SJSA1 (cell line): Measurements from ENCODE around the gene CDH23. TPM values are rescaled to one million over a fixed set of nuclear protein-coding genes. Genes with fewer than 3 reads are reported as not detected.

Experiments
- DNase-seq, 2 experiments: peaks; one replicate each; pipeline ENCODE4 v3.0.0-alpha.2; 2015 to 2020; ENCODE audit warnings: low spot score in 2 of 2, low read depth in 1 of 2
- H3K27ac ChIP-seq: fragments of 250-450 bp; sonication (Bioruptor Pico); 2 replicates; pipeline ENCODE4 v1.5.1; 2020; ENCODE audit warnings: mild to moderate bottlenecking, moderate library complexity
- H3K27me3 ChIP-seq: fragments of 250-450 bp; sonication (Bioruptor Pico); replicated peaks from 2 replicates; pipeline ENCODE4 v1.5.1; 2020; ENCODE audit warnings: mild to moderate bottlenecking, moderate library complexity
- H3K36me3 ChIP-seq: fragments of 250-450 bp; sonication (Bioruptor Pico); 2 replicates; pipeline ENCODE4 v1.5.1; 2020; ENCODE audit warnings: mild to moderate bottlenecking
- H3K4me1 ChIP-seq: fragments of 250-450 bp; sonication (Bioruptor Pico); replicated peaks from 2 replicates; pipeline ENCODE4 v1.6.1; 2021; ENCODE audit warnings: mild to moderate bottlenecking
- H3K4me3 ChIP-seq: fragments of 250-450 bp; sonication (Bioruptor Pico); 2 replicates; pipeline ENCODE4 v1.5.1; 2020; ENCODE audit warnings: mild to moderate bottlenecking
- H3K9me3 ChIP-seq: fragments of 250-450 bp; sonication (Bioruptor Pico); replicated peaks from 2 replicates; pipeline ENCODE4 v1.5.1; 2020; ENCODE audit warnings: mild to moderate bottlenecking
- total RNA-seq: library from RNA; depleted of rRNA; stranded (reverse); fragments of >200 nt; shearing (Covaris generic); gene quantifications from 2 replicates; pipeline ENCODE4 v1.2.3, GENCODE V29; 2014

Gene CDH23
- total RNA-seq, 1 experiment from 2014 or later: 0.37 TPM

GRCh38 chr10:71840177-71840957 is 443.6 kb downstream of the CDH23 start:
- Histone ChIP-seq H3K4me3 (no peak overlapping the region), H3K36me3 (0 out of 2 replicates have a peak, but pooled peaks cover 2% of the 10 kb centered on the region), H3K9me3 (no peaks in the 10 kb centered on the region), H3K27ac (no peak overlapping the region), H3K27me3 (no peaks in the 10 kb centered on the region), H3K4me1 (peaks cover 51% of the 10 kb centered on the region)
- DNase-seq: peak; percentile 71 to 92

DNA sequence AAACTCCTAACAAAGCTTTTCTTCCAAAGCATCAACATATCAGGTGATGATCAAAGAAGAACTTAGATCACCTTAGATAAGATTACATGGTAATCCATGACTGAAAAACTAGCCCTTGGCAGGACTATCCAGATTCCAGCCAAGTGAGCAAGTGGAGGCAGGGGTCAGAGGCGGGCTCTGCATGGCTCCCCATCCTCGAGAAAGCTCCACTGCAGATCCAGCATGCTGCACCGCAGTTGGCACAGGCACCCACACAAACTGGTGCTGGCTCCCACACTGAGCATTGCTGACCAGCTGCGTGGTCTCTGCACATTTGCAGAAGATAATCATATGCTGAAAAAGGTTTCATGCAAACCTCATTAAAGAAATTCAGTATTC is 444.2 kb downstream of the CDH23 start:
- Histone ChIP-seq H3K27me3 (no peaks in the 10 kb centered on the region), H3K4me1 (peaks cover 45% of the 10 kb centered on the region), H3K36me3 (0 out of 2 replicates have a peak, but pooled peaks cover 2% of the 10 kb centered on the region), H3K4me3 (no peak overlapping the region), H3K27ac (no peak overlapping the region), H3K9me3 (no peaks in the 10 kb centered on the region)
- no peak for DNase-seq

DNA sequence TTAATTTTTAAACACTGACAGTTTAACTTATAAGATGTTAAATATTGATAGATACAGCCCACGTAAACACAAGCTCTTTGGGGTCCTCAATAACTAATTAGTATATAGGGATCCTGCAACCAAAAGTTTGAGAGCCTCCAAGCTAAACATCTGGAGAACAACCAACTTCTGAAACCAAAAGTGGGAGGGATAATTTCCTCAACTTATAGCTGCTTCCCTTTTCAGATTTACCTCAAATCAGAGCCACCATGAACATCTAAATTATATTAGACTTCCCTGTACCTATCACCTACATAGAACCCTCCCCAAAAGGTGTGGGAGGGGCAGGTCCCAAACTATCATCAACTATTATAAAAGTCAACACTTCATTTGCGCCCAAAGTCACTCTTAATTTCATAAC is 445.7 kb downstream of the CDH23 start:
- Histone ChIP-seq H3K36me3 (0 out of 2 replicates have a peak, but pooled peaks cover 2% of the 10 kb centered on the region), H3K4me1 (peaks cover 30% of the 10 kb centered on the region), H3K27ac (no peak overlapping the region), H3K4me3 (no peak overlapping the region), H3K27me3 (no peaks in the 10 kb centered on the region), H3K9me3 (no peaks in the 10 kb centered on the region)
- DNase-seq: no peak

DNA sequence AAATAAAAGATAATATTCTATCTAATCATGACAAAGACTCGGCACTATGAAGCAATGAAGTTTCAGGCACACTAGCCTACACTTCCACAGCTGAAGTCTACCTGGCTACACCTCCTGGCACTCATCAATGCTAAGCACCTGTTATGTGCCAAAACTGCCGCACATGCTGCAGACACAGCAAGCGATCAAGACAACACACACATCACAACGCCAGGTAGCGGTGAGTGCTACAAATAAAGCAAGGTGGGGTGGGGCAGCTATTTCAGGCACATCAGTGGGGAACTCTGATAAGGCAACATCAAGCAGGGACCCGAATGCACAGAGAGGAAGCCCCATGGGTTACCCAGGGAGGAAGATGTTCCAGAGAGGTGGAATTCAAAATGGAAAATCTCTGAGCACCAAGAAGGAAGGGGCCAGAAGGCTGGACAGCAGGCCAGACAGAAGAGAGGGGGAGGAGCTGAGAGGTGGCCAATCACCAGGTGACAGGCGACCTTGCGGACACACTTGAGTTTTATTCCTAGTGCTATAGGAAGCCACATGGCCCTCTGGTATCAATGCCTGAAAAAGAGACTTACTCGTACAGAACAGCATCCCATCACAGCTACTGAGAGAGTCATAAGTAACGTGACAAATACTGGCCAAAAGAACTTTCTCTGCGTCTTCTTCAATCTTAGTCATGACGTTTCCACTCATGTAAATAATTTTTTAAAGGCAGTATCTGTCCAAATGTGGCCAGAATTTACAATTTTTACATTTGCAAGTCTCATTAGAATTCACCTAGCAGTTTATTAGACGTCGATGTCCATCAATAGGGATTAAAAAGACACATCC is 446.4 kb downstream of the CDH23 start:
- H3K4me3 ChIP-seq: no peak overlapping the region
- no peak for DNase-seq
- H3K27ac ChIP-seq: no peak overlapping the region
- H3K9me3 ChIP-seq: no peaks in the 10 kb centered on the region
- H3K27me3 ChIP-seq: no peaks in the 10 kb centered on the region
- H3K4me1 ChIP-seq: peaks cover 24% of the 10 kb centered on the region
- H3K36me3 ChIP-seq: 0 out of 2 replicates have a peak, but pooled peaks cover under 1% of the 10 kb centered on the region

DNA sequence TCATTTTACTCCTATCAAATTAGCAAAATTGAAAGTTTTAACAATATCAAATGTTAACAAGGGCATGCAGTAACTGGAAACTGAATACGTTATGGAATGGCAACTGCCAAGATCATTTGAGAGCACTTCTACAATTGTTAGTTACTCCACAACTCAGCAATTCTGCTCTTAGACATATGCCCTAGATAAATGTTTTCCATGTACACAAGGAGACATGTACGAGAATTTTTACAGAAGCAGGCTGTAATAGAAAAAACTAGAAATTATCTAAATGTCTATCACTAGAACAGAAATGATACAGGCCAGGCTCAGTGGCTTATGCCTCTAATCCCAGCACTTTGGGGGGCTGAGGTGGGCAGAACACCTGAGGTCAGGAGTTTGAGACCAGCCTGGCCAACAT is 447.4 kb downstream of the CDH23 start:
- H3K36me3 ChIP-seq: no peaks in the 10 kb centered on the region
- peaks cover 23% of the 10 kb centered on the region for H3K4me1 ChIP-seq
- no peak overlapping the region for H3K4me3 ChIP-seq
- no peak for DNase-seq
- no peaks in the 10 kb centered on the region for H3K9me3 ChIP-seq
- H3K27me3 ChIP-seq: no peaks in the 10 kb centered on the region
- H3K27ac ChIP-seq: no peak overlapping the region

DNA sequence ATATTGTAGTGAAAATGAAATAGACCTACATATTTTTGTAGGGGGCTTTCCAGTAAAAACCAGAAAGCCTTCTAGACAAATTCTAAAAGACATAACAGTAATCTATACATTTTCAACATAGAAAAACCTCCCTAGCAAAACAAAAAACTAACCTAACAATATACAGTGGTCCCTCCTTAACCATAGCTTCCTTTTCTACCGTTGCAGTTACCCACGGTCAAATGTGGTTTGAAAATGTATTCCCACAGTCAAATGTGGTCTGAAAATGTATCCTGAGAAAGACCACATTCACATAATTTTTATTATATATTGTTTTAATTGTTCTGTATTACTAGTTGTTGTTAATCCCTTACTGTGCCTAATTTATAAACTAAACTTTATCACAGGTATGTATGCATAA is 448.0 kb downstream of the CDH23 start:
- no peaks in the 10 kb centered on the region for H3K9me3 ChIP-seq
- no peak overlapping the region for H3K27ac ChIP-seq
- DNase-seq: no peak
- H3K36me3 ChIP-seq: no peaks in the 10 kb centered on the region
- H3K4me3 ChIP-seq: no peak overlapping the region
- H3K4me1 ChIP-seq: peaks cover 23% of the 10 kb centered on the region
- H3K27me3 ChIP-seq: no peaks in the 10 kb centered on the region

DNA sequence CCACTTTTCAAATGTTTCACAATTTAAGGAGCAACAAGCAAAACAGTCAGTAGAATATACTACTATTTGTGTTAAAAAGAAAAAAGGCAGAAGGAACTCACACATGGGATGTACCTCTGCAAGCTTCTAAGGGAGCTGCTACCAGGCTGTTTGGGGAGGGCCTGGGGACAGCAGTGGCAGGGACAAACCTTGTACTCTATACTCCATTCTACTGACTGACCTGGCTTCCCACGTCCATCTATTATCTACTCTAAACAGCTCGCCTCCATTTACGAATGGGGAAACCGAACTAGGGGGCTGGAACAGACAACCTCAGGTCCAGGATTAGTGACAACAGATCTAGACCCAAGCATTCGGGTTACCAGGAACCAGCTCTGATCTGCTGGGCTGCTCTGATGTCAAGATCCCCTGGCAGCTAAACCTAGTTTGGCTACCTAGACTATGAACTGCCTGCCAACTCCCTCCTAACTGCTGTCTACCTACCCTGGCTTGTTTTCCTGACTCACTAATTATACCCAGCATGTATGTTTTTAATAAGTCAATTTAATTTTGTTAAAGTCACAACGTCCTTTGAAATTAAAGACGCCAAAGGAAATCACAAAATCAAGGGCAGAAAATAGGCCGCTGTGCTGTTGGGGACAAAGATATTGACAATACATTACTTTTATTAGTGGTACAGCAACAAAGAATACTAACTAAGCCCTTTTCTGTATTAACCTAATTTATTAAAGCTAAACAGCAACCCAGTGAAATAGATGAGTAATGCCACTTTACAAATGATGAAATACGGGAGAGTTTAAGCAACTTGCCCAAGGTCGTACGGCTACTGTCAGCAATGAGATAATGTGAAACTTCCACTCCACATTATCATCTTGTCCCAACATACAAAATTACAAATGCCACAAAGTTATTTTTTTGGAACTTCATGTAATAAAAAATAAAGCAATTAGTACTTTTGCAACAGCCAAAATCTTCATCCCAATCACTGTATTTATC is 449.0 kb downstream of the CDH23 start:
- Histone ChIP-seq H3K9me3 (no peaks in the 10 kb centered on the region), H3K4me1 (peaks cover 23% of the 10 kb centered on the region)
- DNase-seq: no peak

GRCh38 chr10:71846816-71847215 is 450.1 kb downstream of the CDH23 start:
- peaks cover 4% of the 10 kb centered on the region for H3K36me3 ChIP-seq
- DNase-seq: no peak
- no peaks in the 10 kb centered on the region for H3K9me3 ChIP-seq
- no peak overlapping the region for H3K4me3 ChIP-seq
- H3K27ac ChIP-seq: no peak overlapping the region
- no peaks in the 10 kb centered on the region for H3K27me3 ChIP-seq
- peaks cover 27% of the 10 kb centered on the region for H3K4me1 ChIP-seq

More for the DNA sequence above, 449.0 kb downstream of the CDH23 start:
- H3K27ac ChIP-seq: no peak overlapping the region
- no peaks in the 10 kb centered on the region for H3K27me3 ChIP-seq
- H3K4me3 ChIP-seq: no peak overlapping the region
- peaks cover 1% of the 10 kb centered on the region for H3K36me3 ChIP-seq

GRCh38 chr10:71847418-71847817 is 450.7 kb downstream of the CDH23 start:
- H3K36me3 ChIP-seq: peaks cover 4% of the 10 kb centered on the region
- H3K4me3 ChIP-seq: no peak overlapping the region
- no peak overlapping the region for H3K27ac ChIP-seq
- H3K4me1 ChIP-seq: peaks cover 27% of the 10 kb centered on the region
- H3K27me3 ChIP-seq: no peaks in the 10 kb centered on the region
- no peak for DNase-seq
- H3K9me3 ChIP-seq: no peaks in the 10 kb centered on the region

DNA sequence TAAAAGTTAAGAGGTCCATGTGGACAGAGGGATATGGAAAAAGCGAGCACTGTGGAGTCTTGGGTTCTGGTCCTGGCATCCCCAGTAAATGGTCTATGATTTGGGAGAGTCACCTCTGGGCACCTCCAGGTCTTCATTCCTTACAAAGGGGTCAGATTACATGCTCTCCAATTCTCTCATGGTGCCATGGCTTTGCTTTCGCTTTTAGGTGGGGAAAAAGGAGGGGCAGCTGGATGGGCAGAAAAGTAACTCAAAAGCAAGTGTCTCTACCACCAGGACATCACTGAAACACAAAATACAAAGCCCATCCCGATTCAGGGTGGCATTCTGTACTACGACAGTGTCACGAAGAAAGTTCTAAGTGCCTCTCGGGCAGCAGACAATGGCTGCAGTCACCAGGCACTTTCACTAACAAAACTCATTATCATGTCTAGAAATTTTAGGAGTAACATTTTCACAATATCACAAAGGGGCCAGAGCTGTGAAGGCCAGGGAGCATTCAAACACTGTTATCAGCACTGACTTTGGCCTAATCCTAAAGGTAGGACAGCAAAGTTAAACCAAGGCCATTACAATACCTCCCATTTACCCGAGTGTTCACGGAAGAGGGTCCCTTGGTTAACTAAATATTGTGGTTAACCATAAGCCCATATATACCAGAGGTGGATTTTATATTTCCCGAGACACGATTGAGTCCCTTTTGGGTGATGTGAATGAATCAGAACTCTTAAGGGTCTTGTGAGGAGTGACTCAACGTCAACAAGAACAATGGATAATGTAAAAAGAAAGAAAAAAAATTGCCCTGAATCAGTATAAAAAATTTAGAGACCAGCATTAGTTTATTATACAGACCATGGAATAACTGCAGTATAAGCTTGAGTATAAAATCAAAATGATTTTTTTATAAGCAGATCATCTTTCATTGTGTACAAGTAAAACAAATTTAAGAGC is 451.9 kb downstream of the CDH23 start:
- Histone ChIP-seq H3K4me1 (peaks cover 27% of the 10 kb centered on the region), H3K36me3 (peaks cover 4% of the 10 kb centered on the region), H3K9me3 (no peaks in the 10 kb centered on the region), H3K27me3 (no peaks in the 10 kb centered on the region), H3K27ac (peak overlapping the region; percentile 30), H3K4me3 (no peak overlapping the region)
- peak in 1 of 2 experiments; percentile 61 for DNase-seq

GRCh38 chr10:71849461-71849908 is 452.8 kb downstream of the CDH23 start:
- no peaks in the 10 kb centered on the region for H3K9me3 ChIP-seq
- H3K36me3 ChIP-seq: peaks cover 4% of the 10 kb centered on the region
- no peak for DNase-seq
- no peak overlapping the region for H3K27ac ChIP-seq
- H3K4me1 ChIP-seq: peaks cover 27% of the 10 kb centered on the region
- H3K4me3 ChIP-seq: no peak overlapping the region
- no peaks in the 10 kb centered on the region for H3K27me3 ChIP-seq

DNA sequence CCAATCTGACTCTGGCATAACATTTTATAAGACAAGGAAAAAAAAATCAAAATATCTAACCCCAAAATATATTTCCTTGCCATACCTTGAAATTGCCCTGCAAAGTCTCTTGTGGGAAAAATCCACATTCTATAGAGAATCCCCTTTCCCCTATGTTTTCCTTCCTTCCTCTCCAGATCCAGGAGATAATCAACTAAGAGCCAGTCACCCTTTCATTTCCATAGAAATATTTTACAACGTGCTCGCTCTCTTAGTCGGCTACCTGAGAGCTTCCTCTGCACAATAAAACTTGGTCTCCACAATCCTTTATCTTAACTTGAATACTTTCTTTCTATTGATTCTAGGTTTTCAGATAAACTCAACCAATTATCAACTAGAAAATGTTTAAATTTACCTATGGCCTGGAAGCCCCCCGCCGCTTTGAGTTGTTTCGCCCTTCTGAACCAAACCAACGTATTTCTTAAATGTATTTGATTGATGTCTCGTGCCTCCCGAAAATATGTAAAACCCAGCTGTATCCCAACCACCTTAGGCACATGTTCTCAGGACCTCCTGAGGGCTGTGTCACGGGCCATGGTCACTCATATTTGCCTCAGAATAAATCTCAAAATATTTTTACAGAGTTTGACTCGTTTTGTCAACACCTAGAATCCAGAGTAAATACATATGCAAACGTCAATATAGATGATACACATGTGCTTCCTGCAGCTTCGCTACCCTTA is 453.5 kb downstream of the CDH23 start:
- no peak for DNase-seq
- H3K27me3 ChIP-seq: no peaks in the 10 kb centered on the region
- H3K9me3 ChIP-seq: no peaks in the 10 kb centered on the region
- peaks cover 27% of the 10 kb centered on the region for H3K4me1 ChIP-seq
- H3K36me3 ChIP-seq: peaks cover 4% of the 10 kb centered on the region
- H3K4me3 ChIP-seq: peak overlapping the region; percentile 75
- peak overlapping the region; percentile 82 for H3K27ac ChIP-seq
